Transverse colon (tissue), 3 donors: Measurements from ENCODE around the gene IVD.

Source experiments
- CTCF ChIP-seq, 5 experiments: fragments of 200-600 bp in 3 of 5; fragments of 450-650 bp in 2 of 5; sonication (generic) in 3 of 5; IDR thresholded peaks; 1 replicate in 2 of 5; 2 replicates in 3 of 5; pipeline ENCODE4 v1.5.1; 2016 to 2017; ENCODE audit warnings: antibody characterized with exemption in 5 of 5, inconsistent platforms in 3 of 5, mild to moderate bottlenecking in 2 of 5, moderate library complexity in 1 of 5
- POLR2A ChIP-seq: fragments of 450-650 bp; IDR thresholded peaks from one replicate; pipeline ENCODE4 v1.6.1; 2016; ENCODE audit warnings: antibody characterized with exemption, mild to moderate bottlenecking, moderate library complexity

GRCh38 chr15:40381818-40382529 is 23.6 kb upstream of the IVD start:
- no peak for TF ChIP-seq POLR2A
- TF ChIP-seq CTCF (IDR thresholded peaks at IDR 0.05), result no peak
